Stimulated activated CD8-positive, alpha-beta memory T cell treated with anti-CD3 and anti-CD28 coated beads, Interleukin-7, amount 100 ng/mL, for 4 hours (primary cell): Measurements from ENCODE around the gene CACNG8.
"Not testable (repeated sequence)": the region's sequence is repeated elsewhere in the genome, so short reads cannot be mapped to it uniquely, and the experiment has no call there.

Experiments used
- DNase-seq, 2 donors: peaks; one replicate each; pipeline ENCODE4 v3.0.0-alpha.2; 2020; ENCODE audit warnings: low read depth in 2 of 2

Gene CACNG8

GRCh38 chr19:53962887-53963431 is at the start of gene CACNG8:
TSS of gene CACNG8 (plus strand) at chr19:53962937.
- no peak for DNase-seq

- no peak for DNase-seq
Observed at GRCh38 chr19:53915000-53915399, 47.7 kb upstream of the CACNG8 start.

DNA sequence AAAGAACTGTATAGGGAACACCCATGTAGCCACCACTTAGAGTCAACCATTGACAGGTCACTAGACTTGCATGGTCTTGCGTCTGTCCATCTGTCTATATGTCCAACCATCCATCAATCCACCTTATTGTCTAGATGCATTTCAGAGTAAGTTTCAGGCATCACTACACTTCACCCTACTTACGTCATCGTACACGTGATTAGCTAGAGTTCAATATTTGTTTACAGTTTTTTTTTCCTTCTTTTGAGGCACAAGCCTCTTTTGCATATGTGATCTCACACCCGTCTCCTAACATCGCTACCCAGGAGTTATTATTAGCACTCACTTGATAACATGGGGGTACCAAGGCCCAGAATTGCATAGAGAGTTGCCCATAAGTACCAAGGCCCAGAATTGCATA is 46.7 kb upstream of the CACNG8 start:
- no peak for DNase-seq

- DNase-seq: no peak
Observed at GRCh38 chr19:53917356-53917755, 45.4 kb upstream of the CACNG8 start.

GRCh38 chr19:53927739-53928138 is 35.0 kb upstream of the CACNG8 start:
- DNase-seq: no peak

- no peak for DNase-seq
Observed at GRCh38 chr19:53936029-53936428, 26.7 kb upstream of the CACNG8 start.

- DNase-seq: no peak
Observed at GRCh38 chr19:53942001-53942786, 20.5 kb upstream of the CACNG8 start.

GRCh38 chr19:53944416-53944815 is 18.3 kb upstream of the CACNG8 start:
- DNase-seq: no peak

GRCh38 chr19:53944933-53945332 is 17.8 kb upstream of the CACNG8 start:
- DNase-seq: no peak

DNA sequence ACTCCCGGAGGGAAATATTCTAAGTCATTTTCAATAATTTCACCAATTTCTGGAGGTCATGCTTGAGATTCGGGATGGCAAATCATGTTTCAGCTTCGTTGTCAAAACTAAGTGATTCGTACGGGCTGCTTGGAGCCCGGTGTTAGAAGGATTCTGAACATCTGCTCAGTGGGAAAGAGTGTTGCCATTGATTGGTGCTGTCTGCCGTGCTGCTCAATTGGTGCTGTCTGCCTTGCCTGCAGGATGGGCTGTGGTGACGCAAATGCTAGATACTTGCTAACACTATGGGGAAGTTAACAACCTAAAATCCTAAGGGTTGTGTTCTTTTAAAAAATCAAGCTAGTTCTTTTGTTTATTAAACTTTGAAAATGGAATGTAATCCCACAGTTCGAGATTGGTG is 17.3 kb upstream of the CACNG8 start:
- no peak for DNase-seq

- no peak for DNase-seq
Observed at GRCh38 chr19:53945998-53946397, 16.7 kb upstream of the CACNG8 start.

GRCh38 chr19:53947624-53948023 is 15.1 kb upstream of the CACNG8 start:
- no peak for DNase-seq

GRCh38 chr19:53948611-53949010 is 14.1 kb upstream of the CACNG8 start:
- DNase-seq: not testable (repeated sequence)

- DNase-seq: no peak
Observed at GRCh38 chr19:53951436-53951835, 11.3 kb upstream of the CACNG8 start.

GRCh38 chr19:53951947-53952346 is 10.8 kb upstream of the CACNG8 start:
- no peak for DNase-seq

DNA sequence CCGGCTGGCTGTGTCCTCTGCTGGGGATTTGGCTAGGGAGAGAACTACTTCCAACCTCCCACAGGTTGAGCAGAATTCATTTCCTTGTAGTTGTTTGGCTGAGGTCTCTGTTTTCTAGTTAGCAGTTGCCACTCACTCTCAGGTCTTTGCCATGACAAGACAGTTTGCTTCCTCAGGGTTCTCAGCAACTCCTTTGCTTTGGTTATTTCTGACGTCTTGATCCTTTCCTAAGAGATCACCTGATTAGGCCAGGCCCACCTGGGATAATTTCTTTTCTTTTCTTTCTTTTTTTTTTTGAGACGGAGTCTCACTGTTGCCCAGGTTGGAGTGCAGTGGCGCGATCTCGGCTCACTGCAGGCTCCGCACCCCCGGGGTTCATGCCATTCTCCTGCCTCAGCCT is 9.4 kb upstream of the CACNG8 start:
- no peak for DNase-seq

DNA sequence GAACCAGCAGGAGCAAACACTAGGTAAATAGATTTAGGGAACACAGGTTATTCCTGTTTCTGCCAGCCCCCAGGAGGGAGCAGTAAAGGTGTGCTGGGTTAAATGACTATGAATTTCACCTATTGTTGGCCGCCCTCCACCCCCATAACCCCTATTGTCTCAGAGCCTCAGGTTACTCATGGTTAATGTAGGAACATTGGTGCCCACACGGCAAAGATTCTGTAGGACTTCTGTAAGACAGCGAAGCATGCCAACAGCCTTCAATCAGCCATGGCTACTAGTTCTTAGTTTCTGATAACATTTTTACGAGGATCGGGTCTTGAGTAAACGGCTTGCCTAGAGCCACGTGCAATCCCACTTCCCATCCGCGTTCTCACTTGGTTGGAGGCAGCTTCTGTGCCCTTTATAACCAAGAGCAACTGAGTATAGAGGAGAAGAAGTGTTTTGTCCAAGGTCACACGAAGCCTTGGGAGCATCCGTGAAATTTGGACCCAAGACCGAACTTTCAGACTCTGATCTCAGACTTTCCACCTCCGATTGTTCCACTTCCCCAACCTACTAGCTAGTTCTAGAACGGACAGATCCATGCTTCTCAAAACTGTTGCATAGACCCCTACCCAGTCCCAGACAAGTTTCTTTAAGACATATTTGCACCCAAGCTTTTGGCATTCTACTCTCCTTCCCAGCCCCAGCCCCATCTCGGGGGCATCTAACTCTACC is 5.1 kb upstream of the CACNG8 start:
- DNase-seq: no peak

GRCh38 chr19:53958168-53958571 is 4.6 kb upstream of the CACNG8 start:
- DNase-seq: no peak

GRCh38 chr19:53958823-53959757 is 3.6 kb upstream of the CACNG8 start:
- DNase-seq: no peak

DNA sequence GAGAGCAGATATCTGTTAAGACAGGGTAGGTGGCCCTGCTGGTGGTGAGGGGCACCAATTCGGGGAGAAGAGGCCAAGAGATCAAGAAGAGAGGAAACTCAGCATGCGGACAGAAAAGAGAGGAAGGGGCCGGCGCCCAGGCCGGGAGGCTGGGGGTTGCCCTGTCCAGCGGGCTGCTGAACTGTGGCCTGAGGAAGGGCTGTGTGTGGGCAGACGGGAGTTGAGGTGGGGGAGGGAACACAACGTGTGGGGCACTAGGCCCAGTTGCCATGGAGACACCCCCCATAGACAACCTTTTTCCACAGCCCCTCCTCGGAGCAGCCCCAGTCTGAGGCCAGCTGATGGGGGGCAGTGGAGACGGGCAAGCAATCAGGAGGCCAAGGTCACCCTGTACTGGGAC is 2.5 kb upstream of the CACNG8 start:
- no peak for DNase-seq

- no peak for DNase-seq
Observed at GRCh38 chr19:53960886-53961285, 1.9 kb upstream of the CACNG8 start.
